Stimulated activated CD8-positive, alpha-beta memory T cell treated with anti-CD3 and anti-CD28 coated beads, Interleukin-12 subunit alpha, Interleukin-12 subunit beta, amount 100 ng/mL, for 1 hour (primary cell): ENCODE measurements around the gene NAALADL2.
"Not testable (repeated sequence)": the region's sequence is repeated elsewhere in the genome, so short reads cannot be mapped to it uniquely, and the experiment has no call there.

Experiments
- DNase-seq: peaks from one replicate; pipeline ENCODE4 v3.0.0-alpha.2; 2020; ENCODE audit warnings: low read depth

NAALADL2 gene

DNA sequence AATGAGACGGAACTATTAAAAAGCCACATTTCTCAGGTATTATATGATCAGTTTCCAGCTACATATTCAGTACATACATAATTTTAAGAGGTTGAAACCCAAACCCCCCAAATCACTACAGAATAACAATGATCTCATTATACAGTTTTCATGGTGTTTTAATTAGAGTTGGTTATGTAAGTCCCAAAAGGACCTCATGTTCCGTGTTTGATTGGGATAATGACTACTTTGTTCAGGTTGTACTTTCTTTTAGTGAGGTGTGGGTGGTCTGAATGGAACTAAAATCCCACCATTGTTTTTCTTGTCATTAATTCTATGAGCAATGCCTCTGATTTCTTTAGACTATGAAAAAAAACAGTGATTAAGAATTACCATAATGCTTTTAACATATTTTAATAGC, 905.6 kb downstream of the NAALADL2 start:
- DNase-seq: no peak

DNA sequence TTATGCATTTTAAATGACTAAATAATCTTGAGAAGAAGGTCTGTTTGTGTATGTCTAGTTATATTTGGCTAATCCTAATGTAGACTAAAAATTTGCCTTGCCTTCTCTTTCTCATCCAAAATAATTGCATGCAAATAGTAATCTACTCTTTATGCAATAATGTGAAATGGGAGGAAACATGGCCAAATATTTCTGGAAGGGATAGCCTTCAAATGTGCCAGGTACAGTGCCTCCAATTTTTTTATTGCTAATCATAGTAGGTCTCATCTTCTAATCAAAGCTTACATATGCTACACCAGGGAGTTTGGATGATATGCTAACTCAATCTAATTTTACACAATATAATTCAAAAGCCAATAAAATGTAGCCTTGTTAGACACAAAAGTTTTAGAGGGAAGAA, 911.3 kb downstream of the NAALADL2 start:
- DNase-seq: no peak

DNA sequence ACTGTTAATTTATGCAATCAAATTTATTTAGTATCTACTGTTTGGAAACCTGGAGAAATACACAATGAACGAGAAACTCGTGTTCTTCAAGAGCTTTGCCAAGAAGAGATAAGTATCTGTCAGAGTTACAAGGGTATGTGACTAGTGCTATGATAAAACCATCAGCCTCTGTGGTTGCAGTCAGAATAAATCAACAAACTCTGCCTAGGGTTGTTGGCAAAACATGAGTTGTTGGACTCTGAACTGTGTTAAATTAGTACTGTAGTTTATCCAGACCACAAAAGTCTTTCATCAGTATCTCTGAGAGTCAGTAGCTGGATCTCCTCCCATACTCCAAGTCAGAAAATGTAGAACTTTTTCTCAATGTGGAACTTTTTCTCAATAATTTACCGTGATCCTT, 918.4 kb downstream of the NAALADL2 start:
- DNase-seq: no peak

DNA sequence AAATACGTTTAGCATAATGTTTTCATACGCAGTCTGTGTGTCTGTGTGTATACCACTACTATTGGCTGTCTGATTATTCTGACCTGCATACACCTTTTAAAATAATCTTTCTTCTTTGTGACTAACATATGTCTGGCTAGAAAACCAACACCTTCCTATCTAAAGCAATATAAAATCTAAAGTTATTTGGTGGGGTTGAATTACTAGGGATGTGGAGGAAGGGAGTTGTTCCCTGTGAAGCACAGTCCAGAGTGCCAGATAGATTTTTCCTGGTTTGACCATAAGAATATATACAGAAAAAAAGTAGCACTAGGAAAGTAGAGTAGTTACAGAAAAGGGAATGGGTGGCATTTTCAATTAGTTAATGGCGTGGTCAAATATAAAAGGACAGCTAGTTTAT, 918.8 kb downstream of the NAALADL2 start:
- DNase-seq: no peak

DNA sequence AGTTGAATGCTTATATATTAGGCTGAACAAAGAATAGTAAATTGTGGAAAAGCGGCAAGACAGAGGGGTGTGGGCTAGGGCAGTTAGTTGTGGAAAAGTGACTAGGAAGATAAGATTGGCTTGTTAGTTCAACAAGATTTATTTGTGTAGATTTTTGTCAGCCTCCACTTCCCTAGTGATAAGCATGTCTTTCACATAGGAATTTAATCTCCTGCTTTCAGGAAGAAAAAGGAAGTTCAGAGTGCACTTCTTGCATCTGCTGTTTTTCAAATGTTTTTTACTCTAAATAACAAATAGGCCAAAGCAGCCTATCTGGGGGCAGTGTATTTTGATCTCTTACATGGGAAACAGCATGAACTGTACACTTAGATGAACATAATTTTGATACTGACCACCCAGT, 919.9 kb downstream of the NAALADL2 start:
- DNase-seq: no peak

DNA sequence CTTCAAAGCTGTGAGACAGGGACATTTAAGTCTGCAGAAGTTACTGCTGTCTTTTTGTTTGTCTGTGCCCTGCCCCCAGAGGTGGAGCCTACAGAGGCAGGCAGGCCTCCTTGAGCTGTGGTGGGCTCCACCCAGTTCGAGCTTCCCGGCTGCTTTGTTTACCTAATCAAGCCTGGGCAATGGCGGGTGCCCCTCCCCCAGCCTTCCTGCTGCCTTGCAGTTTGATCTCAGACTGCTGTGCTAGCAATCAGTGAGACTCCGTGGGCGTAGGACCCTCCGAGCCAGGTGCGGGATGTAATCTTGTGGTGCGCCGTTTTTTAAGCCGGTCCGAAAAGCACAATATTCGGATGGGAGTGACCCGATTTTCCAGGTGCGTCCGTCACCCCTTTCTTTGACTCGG, 928.0 kb downstream of the NAALADL2 start:
- not testable (repeated sequence) for DNase-seq

DNA sequence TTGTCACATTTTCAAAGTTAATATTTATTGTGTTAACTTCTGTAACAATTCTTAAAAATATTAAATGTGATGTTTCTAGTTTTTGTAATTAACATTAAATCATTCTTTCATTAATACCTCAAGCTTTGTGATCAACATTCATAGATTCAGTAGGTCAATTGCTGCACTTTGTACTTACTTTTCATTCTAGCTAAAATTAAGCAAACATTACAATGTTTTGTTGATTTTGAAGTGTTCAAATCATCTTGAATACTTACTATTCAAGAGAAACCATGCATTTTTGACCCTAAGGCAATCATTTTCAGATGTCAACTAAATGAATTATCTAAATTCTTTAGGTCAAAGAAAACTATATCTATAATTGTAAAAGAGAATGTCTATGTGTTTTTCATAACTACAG, 933.1 kb downstream of the NAALADL2 start:
- no peak for DNase-seq

DNA sequence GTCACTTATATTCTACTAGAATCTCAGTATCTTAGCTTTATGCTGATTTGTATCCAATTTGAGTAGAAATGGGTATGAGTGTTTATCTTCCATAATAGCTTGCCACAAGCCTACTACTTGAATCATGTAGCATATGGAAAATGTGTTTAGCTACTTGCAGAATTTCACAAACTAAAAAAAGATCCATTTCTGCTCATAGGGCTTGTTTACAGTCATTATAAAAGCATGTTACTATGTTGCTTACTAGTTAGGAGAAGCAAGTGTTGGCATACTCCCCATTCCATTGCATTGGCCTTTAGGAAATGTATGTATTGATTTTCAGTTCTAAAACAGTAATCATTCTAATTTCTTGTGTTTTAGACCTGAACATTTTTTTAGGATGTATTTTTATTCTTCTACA, 939.2 kb downstream of the NAALADL2 start:
- DNase-seq: no peak

DNA sequence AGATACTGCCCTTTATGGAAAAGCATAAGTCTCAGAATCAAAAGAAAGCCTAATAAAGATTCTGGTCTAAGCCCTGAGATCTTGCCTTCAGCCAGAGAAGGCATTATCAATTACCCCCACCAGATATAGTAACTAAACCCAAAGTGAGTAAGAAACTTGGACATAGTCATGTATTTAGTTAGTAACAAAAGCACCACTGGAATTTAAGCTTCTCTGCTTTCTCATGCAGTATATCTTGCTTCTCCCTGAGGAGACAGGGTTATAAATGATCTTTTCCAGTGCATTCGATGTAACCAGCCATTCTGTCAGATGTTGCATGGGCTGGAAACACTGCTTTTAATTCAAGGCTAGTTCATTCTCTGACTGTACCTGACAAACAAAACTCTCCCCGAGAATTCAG, 946.7 kb downstream of the NAALADL2 start:
- no peak for DNase-seq

DNA sequence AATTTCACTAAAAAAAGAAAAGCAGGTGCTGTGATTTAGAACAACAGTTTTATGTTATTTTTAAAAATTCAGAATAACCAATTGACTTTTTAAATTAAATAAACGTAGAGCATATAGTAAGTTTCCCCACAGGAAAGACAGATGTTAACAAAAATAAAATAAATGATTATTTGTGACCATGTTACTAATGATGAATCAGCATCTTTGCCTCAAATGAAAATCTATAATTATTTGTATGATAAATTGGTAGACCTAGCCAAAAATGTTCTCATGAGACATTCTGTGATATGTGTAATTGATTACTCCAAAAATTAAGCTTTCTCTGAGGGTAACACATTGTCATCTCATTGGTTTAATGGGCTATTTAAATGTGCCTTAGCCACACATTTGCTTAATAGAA, 948.0 kb downstream of the NAALADL2 start:
- DNase-seq: no peak

DNA sequence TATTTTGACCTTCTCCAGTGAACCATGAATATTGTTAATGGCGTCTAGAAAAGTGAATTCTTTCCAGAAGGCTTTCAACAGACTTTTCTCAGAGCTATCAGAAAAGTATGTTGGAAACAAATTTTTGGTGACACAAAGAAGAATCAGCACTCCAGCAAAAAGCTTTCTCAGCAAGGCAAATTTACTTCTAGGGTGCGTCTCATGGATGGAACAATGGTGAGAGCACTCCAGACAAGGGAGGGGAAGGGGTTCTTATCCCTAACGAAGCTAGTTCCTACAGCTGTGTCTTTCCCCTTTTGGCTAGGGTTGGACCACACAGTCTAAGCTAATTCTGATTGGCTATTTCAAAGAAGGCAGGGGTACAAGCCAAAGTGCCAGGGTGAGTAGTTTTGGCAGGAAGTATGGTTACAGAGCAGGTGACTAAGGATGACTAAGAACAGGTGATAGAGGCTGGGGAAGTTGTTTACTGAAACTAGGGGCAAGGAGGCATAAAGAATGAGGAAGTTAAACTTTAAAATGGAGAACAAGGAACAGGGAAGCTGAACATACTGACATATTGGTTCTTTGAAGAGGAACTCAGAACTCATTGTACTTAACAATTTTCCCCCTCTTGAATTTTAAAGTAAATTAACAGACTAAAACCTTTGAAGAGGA, 959.8 kb downstream of the NAALADL2 start:
- DNase-seq: no peak

DNA sequence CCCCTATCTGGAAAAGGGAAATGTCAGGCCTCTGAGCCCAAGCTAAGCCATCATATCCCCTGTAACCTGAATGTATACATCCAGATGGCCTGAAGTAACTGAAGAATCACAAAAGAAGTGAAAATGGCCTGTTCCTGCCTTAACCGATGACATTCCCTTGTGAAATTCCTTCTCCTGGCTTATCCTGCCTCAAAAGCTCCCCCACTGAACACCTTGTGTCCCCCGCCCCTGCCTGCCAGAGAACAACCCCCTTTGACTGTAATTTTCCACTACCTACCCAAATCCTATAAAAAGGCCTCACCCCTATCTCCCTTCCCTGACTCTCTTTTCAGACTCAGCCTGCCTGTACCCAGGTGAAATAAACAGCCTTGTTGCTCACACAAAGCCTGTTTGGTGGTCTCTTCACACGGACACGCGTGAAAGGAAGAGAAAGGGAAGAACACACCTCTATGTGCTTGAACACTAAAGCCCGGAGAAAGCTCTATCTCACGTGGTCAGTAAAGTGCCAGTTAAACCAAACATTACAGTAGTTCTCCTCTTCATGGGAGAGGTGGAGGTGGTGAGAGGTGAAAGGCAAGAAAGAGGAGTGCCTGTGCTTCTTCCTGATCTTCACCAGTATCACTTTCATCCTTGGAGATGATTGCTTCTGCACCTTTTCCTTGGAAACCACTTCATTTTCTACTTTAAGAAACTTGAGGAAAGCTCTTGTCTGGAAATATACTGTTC, 963.8 kb downstream of the NAALADL2 start:
- not testable (repeated sequence) for DNase-seq

DNA sequence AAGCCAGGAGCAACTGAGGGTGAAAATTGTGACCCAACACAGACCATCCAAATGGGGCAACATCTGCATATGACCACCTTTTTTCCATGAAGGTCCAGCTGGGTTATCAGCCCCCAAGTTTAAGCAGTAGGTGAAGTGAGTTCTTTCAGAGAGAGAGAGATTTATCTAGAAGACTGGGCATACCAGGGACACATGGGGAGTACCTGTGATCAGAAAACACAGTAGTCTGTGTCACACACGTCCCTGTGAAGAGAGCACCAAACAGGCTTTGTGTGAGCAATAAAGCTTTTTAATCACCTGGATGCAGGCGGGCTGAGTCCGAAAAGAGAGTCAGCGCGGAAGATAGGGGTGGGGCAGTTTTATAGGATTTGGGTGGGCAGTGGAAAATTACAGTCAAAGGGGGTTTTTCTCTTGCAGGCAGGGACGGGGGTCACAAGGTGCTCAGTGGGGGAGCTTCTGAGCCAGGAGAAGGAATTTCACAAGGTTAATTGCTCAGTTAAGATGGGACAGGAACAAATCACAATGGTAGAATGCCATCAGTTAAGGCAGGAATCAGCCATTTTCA, 966.0 kb downstream of the NAALADL2 start:
- DNase-seq: not testable (repeated sequence)

DNA sequence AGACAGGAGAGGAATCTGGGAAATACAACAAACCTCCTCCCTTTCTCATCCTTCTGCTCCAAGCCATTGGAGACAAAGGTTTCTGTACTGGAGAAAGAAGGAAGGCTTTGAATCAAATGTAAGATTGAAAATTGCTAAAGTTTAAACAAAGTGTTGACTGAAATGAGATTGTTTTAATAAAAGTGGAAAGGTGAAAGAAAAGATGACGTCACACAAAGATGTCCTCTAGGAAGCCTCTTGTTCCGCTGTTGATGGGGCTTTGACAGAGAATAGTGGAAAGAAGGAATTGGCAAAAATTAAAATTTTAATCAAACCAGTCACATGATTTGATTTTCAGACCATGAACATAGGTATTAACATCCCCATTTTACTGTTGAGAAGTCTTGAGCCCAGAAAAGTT, 967.6 kb downstream of the NAALADL2 start:
- no peak for DNase-seq

DNA sequence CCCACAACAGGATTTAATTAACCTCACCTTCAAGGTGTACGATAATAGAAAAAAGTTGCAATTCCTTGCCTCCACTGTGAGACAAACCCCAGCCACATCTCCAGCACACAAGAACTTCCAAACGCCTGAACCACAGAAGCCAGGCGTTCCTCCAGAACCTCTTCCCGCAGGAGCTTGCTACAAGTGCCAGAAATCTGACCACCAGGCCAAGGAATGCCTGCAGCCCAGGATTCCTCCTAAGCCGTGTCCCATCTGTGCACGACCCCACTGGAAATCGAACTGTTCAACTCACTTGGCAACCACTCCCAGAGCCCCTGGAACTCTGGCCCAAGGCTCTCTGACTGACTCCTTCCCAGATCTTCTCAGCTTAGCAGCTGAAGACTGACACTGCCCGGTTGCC, 970.7 kb downstream of the NAALADL2 start:
- not testable (repeated sequence) for DNase-seq

DNA sequence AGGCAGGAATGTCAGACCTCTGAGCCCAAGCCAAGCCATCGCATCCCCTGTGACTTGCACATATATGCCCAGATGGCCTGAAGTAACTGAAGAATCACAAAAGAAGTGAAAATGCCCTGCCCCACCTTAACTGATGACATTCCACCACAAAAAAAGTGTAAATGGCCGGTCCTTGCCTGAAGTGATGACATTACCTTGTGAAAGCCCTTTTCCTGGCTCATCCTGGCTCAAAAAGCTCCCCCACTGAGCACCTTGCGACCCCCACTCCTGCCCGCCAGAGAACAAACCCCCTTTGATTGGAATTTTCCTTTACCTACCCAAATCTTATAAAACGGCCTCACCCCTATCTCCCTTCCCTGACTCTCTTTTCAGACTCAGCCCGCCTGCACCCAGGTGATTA, 976.6 kb downstream of the NAALADL2 start:
- not testable (repeated sequence) for DNase-seq

DNA sequence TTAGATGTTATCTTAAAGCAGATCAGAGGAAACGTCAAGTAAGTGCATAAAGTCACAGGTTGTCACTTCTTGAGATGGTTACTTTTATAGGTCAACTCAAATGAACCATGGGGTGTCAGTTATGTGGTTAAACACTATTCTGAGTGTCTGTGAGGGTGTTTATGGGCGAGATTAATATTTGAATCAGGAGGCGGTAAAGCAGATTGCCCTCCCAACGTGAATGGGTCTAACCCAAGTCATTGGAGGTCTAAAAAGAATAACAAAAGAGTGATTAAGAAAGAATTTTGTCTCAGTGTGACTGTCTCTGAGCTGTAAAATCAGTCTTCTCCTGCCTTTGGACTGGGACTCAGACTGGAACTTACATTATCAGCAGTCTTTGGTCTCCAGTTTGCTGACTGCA, 977.5 kb downstream of the NAALADL2 start:
- no peak for DNase-seq

DNA sequence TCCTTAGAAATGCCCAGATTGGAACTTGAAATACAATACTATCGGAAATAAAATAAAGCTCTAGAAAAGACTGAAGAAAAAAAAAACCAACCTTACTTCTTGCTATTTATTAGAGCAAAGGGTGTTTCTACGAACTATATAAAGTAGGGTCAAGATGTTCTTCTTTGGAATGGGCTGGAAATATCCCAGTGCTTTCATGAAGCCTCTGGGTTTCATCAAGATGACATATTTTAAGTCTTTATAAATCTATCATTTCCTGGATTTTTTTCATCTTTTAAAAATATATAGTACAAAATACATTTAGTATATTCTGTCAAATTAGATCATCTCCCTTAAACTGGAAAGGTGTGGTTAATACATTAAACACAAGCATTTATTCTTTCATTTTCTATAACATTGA, 978.8 kb downstream of the NAALADL2 start:
- no peak for DNase-seq

DNA sequence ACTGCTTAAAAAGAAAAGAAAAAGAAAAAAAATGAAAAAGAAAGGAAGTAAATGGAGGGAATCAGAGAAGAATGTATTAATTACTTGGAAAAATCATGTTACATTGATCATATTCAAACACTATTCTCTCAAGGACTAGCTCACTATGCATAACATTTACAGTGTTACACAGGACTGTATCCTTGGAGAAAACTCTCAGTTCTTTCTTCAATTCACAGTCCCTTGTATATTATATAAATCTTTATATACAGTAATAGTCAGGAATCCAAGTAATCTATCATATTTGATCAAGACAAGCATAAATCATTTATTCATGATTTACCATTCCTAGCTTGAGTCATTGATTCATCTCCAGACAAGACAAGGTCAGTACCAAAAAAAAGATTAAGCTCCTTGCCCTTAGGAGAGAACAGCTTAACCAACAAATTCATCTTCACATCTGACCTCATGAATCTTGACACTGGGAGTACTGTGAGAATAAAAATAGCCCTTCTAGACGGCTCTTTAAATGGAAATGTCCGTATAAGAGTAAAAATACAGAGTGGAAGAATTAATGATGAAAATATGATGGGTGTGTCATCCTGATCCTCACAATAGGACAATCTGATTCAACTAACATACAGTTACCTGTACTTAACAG, 980.4 kb downstream of the NAALADL2 start:
- no peak for DNase-seq

DNA sequence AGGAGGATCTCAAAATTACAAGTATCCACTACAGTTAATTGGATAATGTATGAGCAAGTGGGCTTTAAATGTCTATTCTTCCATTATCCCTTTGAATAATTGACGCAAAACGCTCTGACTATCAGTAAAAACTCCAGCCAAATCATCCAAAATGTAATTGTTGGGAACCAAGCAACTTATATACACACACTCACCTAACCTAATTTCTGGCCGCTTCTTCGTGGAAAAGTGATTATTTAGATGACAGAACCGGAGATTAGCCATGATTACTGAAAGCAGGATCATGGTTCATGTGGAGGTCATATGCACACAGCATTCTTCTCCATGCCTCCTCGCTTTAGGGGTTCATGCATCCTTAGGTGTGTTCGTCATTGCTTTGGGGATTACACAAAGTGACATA, 992.4 kb downstream of the NAALADL2 start:
- DNase-seq: no peak

DNA sequence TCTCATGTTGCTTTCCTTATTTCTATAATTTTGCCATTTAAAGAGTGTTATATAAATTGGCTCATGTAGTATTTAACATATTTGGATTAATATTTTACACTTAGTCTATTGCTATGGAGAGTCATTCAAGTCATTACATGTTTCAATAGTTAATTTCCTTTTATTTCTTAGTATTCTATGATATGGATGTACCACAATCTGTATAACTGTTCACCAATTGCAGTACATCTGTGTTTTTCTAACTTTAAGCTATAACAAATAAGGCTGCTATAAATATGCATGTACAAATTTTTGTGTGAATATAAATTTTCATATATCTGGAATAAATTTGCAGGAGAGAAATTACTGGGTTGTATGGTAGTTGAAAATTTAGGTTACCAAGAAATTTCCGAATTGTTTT, 993.4 kb downstream of the NAALADL2 start:
- no peak for DNase-seq

DNA sequence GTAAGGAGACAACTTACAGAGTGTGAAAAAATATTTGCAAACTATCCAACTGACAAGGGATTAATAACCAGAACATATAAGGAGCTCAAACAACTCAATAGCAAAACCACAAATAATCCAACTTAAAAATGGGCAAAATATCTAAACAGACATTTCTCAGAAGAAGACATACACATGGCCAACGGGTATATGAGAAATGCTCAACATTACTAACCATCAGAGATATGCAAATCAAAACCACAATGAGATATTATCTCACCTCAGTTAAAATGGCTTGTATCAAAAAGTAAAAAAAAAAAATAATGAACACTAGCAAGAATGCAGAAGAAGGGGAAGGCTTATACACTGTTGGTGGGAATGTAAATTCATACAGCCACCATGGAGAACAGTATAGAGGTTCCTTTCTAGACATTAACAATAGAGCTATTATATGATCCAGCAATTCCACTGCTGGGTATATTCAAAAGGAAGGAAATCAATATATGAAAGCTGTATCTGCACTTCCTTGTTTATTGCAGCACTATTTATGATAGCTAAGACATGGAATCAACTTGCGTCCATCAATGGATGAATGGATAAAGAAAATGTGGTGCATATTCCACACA, 998.6 kb downstream of the NAALADL2 start:
- DNase-seq: no peak
